ENCODE measurements around the gene C17orf50.

GRCh38 chr17:35713069-35713728 is 47.5 kb upstream of the C17orf50 start:
- TF ChIP-seq EZH2phosphoT487 (IDR thresholded peaks at IDR 0.05; ENCODE audit: borderline replicate concordance, low read length): no peak
- TF ChIP-seq CTCF (IDR thresholded peaks at IDR 0.05; ENCODE audit: low read depth, low read length, poor library complexity, severe bottlenecking): no peak

All from DOHH2 (cell line).